Activated T-helper 1 cell treated with anti-CD3 and anti-CD28 coated beads, Interleukin-12 subunit alpha, Interleukin-12 subunit beta, Interleukin-2, Interleukin-4 antibody, amounts not matched to agents 30 ng/mL and 10 ng/mL and 1 ng/mL, durations not matched to agents 14 hours and 24 hours and 36 hours (primary cell): ENCODE measurements around the gene IL23R. TPM values are rescaled to one million over a fixed set of nuclear protein-coding genes. Genes with fewer than 3 reads are reported as not detected.

Experiments
- DNase-seq: peaks from one replicate; pipeline ENCODE4 v3.0.0; 2021; ENCODE audit warnings: low spot score
- H3K27ac Mint-ChIP-seq: one replicate; pipeline ENCODE4 v1.8.0; 2021; ENCODE audit warnings: mild to moderate bottlenecking, mixed read lengths
- H3K27me3 Mint-ChIP-seq: one replicate; pipeline ENCODE4 v1.8.0; 2022; ENCODE audit warnings: mild to moderate bottlenecking, moderate library complexity, mixed read lengths; ENCODE audit not compliant: insufficient read depth
- H3K36me3 Mint-ChIP-seq: one replicate; pipeline ENCODE4 v1.8.0; 2021; ENCODE audit warnings: low read depth, mixed read lengths
- H3K4me1 Mint-ChIP-seq: one replicate; pipeline ENCODE4 v1.8.0; 2021; ENCODE audit warnings: low read depth, mixed read lengths
- H3K4me3 Mint-ChIP-seq: one replicate; pipeline ENCODE4 v1.8.0; 2021; ENCODE audit warnings: mild to moderate bottlenecking, moderate library complexity, mixed read lengths
- H3K9me3 Mint-ChIP-seq: one replicate; pipeline ENCODE4 v1.8.0; 2021; ENCODE audit warnings: mixed read lengths
- intact Hi-C: fragments of 100-400 bp; cut with micrococcal nuclease; formaldehyde crosslinking; loops from one replicate; pipeline ENCODE4 v1.15.1; 2024
- total RNA-seq: library from RNA; stranded (reverse); gene quantifications from 2 replicates; pipeline ENCODE4 v1.2.3, GENCODE V29; 2022

Gene IL23R
- total RNA-seq, 1 donor from 2014 or later, result 13.3 TPM

- H3K27me3 Mint-ChIP-seq, result no peaks in the 10 kb centered on the region
- intact Hi-C loops, result no loop called here
These were observed 60.9 kb downstream of the IL23R start for GRCh38 chr1:67227196-67227595.

GRCh38 chr1:67228791-67229190 lies 62.5 kb downstream of the IL23R start:
- Mint-ChIP-seq H3K27me3 (no peaks in the 10 kb centered on the region), H3K27ac (no peak overlapping the region), H3K36me3 (peaks cover 13% of the 10 kb centered on the region), H3K9me3 (peaks cover 8% of the 10 kb centered on the region), H3K4me1 (peaks cover 23% of the 10 kb centered on the region), H3K4me3 (no peak overlapping the region)
- intact Hi-C loops, result no loop called here
- no peak for DNase-seq

More at GRCh38 chr1:67227196-67227595, 60.9 kb downstream of the IL23R start:
- H3K4me3 Mint-ChIP-seq, result no peak overlapping the region
- peaks cover 8% of the 10 kb centered on the region for H3K9me3 Mint-ChIP-seq
- no peak for DNase-seq
- no peak overlapping the region for H3K27ac Mint-ChIP-seq
- peaks cover 19% of the 10 kb centered on the region for H3K4me1 Mint-ChIP-seq
- H3K36me3 Mint-ChIP-seq, result peaks cover 18% of the 10 kb centered on the region

- Mint-ChIP-seq H3K27me3 (no peaks in the 10 kb centered on the region), H3K4me3 (no peak overlapping the region), H3K27ac (no peak overlapping the region), H3K4me1 (peaks cover 35% of the 10 kb centered on the region), H3K36me3 (peaks cover 13% of the 10 kb centered on the region), H3K9me3 (peaks cover 8% of the 10 kb centered on the region)
- intact Hi-C loops, result no loop called here
- DNase-seq, result no peak
These were observed 64.3 kb downstream of the IL23R start for GRCh38 chr1:67230539-67230938.

DNA sequence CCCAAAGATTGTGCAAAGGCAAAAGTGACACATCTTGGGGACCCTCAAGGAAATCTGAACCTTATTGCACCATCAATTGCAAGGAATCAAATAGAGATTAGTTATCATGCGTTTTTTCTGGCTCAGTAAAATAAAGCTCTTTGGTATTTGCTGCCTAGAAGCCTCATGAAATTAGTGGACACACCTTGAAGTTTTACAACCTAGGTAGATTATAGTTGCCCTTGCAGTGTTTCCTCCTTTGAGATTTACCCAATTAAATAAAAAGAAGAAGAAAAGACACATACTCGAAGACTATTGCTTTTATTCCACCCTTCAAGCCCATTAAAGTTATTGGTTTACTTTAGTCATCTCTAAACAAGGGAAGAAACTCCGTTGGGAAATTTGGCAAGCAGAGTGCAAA lies 70.0 kb downstream of the IL23R start:
- intact Hi-C loops, result no loop called here
- peaks cover 23% of the 10 kb centered on the region for H3K36me3 Mint-ChIP-seq
- H3K27me3 Mint-ChIP-seq, result no peaks in the 10 kb centered on the region
- peaks cover 5% of the 10 kb centered on the region for H3K9me3 Mint-ChIP-seq
- H3K4me3 Mint-ChIP-seq, result no peak overlapping the region
- no peak for DNase-seq
- H3K4me1 Mint-ChIP-seq, result peaks cover 53% of the 10 kb centered on the region
- H3K27ac Mint-ChIP-seq, result no peak overlapping the region

- Mint-ChIP-seq H3K27ac (peak overlapping the region; percentile 77), H3K9me3 (peaks cover 19% of the 10 kb centered on the region), H3K27me3 (no peaks in the 10 kb centered on the region), H3K36me3 (peaks cover 40% of the 10 kb centered on the region), H3K4me1 (peaks cover 48% of the 10 kb centered on the region), H3K4me3 (no peak overlapping the region)
- intact Hi-C loops, result no loop called here
- DNase-seq, result no peak
These were observed 73.5 kb downstream of the IL23R start for GRCh38 chr1:67239738-67240137.

DNA sequence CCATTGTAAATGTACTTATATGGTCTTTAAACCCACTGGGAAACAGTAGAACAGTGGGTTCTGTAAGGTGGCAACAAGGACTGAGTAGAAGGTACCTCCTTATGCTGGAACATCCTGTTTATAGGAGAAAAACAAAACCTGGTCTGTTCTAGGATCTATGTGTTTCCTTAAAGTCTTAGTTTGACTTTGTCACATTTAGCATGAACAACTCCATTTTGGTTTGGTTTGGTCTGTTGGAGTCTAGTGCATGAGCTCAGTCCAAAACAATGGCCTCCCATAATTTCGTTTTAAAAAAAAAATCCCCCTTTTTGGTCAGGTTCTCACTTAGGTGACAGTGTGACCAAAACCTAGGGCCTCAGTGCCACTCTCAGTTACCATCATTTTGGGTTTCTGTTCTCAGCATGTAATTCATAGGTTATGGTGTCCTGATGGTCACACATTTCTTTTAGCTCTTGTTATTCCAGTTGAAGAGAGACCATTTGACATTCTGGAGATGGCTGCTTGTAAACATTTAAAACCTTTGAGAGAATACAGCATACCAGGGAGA lies 75.0 kb downstream of the IL23R start:
- H3K9me3 Mint-ChIP-seq, result peaks cover 31% of the 10 kb centered on the region
- H3K36me3 Mint-ChIP-seq, result peaks cover 49% of the 10 kb centered on the region
- no peak for DNase-seq
- no peak overlapping the region for H3K4me3 Mint-ChIP-seq
- intact Hi-C loops, result no loop called here
- H3K4me1 Mint-ChIP-seq, result peaks cover 34% of the 10 kb centered on the region
- H3K27me3 Mint-ChIP-seq, result no peaks in the 10 kb centered on the region
- H3K27ac Mint-ChIP-seq, result peak overlapping the region; percentile 53

DNA sequence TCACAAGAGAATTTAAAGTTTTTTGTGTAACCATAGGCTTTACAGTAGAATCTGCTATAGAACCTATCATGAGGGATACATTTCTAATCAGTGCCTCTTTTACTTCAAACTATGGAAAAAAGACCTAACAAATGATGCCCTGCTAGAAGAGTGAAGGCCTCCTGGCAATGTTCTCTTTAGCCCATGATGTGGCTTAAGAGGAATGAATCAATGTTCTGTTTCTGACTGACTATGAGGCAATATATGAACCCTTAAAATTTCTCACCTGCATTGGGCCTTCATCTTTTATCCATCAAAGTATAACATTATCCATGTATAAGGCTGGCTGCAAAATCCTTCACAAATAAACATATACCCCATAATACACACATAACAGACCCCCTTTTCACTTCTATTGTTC lies 75.8 kb downstream of the IL23R start:
- Mint-ChIP-seq H3K4me3 (no peak overlapping the region), H3K36me3 (peaks cover 55% of the 10 kb centered on the region)
- intact Hi-C loops, result no loop called here

GRCh38 chr1:67250051-67250653 lies 83.9 kb downstream of the IL23R start:
- intact Hi-C loops, result no loop called here
- no peak overlapping the region for H3K4me3 Mint-ChIP-seq
- peaks cover 51% of the 10 kb centered on the region for H3K9me3 Mint-ChIP-seq
- H3K27me3 Mint-ChIP-seq, result no peaks in the 10 kb centered on the region
- H3K27ac Mint-ChIP-seq, result no peak overlapping the region
- peaks cover 51% of the 10 kb centered on the region for H3K36me3 Mint-ChIP-seq
- no peak for DNase-seq
- H3K4me1 Mint-ChIP-seq, result no peaks in the 10 kb centered on the region

More for the DNA sequence above, 75.8 kb downstream of the IL23R start:
- H3K27me3 Mint-ChIP-seq, result no peaks in the 10 kb centered on the region
- peaks cover 30% of the 10 kb centered on the region for H3K4me1 Mint-ChIP-seq
- peaks cover 33% of the 10 kb centered on the region for H3K9me3 Mint-ChIP-seq
- H3K27ac Mint-ChIP-seq, result peak overlapping the region; percentile 53
- DNase-seq, result no peak

DNA sequence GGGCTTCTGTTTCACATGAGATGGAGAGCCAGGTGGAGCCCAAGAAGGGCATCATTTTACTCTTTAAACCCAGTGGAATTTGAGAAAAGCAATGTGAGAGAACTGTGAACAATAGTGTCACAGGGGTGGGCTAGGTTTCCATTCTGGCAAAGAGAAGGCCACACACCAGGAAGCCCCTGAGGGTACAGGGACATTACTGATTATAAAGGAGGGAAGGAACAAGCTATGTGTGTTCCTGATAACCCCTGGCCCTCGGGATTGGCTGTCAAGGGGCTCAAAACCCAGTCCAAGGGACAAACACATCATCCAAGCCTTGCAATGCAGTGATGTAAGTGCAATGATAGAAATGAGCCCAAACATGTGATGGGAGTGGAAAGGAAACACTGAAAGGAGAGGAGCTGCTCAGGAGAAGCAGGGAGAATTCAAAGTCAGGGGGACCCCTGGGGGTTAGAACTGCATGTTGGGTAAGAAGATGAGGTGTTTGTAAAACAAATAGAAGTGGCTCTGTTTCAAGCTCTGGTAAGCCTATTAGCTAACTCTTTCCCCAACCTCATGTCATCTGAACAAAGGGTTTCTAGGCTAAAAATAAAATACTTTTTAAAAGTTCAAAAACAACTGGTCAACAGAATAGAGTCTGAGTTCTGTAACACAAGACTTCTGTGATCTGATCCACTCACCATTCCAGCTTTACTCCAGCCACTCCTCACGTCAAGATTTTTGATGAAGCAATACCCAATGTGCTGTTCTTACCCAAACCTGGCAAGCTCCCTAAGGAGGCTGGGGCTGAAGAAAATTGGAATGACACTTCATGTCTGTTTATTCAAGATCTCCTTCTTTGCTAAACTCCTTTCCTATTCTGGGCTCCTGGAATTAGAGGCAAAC lies 90.3 kb downstream of the IL23R start:
- no peak overlapping the region for H3K4me3 Mint-ChIP-seq
- peaks cover 33% of the 10 kb centered on the region for H3K36me3 Mint-ChIP-seq
- H3K4me1 Mint-ChIP-seq, result peaks cover 11% of the 10 kb centered on the region
- H3K27ac Mint-ChIP-seq, result peak overlapping the region; percentile 25
- H3K9me3 Mint-ChIP-seq, result peaks cover 12% of the 10 kb centered on the region
- intact Hi-C loops, result no loop called here
- H3K27me3 Mint-ChIP-seq, result no peaks in the 10 kb centered on the region
- no peak for DNase-seq

DNA sequence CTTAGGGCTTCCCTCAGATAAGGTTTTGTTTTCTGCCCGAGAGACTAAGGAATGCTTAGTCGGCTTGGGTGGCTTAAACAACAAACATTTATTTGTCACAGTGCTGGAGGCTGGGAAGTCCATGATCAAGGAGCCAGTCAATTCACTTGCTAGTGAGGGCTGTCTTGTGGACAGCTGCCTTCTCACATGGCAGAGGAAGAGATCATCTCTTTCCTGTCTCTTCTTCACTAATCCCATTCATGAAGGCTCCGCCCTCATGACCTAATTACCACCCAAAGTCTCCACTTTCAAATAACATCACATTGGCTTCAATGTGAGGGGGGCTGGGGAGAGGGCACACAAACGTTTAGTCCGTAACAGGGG lies 90.9 kb downstream of the IL23R start:
- Mint-ChIP-seq H3K4me1 (peaks cover 17% of the 10 kb centered on the region), H3K36me3 (peaks cover 32% of the 10 kb centered on the region), H3K9me3 (peaks cover 12% of the 10 kb centered on the region), H3K27me3 (no peaks in the 10 kb centered on the region), H3K4me3 (no peak overlapping the region), H3K27ac (peak overlapping the region; percentile 25)
- intact Hi-C loops, result no loop called here
- no peak for DNase-seq

DNA sequence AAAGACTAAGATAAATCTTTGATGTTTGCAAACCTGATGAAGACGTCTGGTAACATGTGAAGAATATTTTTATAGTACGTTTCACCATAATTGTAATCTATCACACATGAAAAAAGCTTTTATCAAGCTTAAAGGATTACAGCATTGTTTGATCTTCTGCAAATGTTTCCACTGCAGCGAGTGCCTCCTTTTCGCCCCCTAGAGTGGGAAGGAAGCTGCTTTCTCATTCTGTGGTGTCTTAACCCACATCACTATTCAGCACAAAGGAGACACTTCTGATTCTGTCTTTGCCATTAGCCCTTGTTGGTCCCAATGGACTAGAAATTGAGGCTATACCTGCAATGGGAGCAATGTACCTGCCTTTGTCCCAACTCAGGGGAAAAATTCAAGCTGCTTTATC lies 95.4 kb downstream of the IL23R start:
- DNase-seq, result peak; percentile 38
- Mint-ChIP-seq H3K27ac (peak overlapping the region; percentile 78), H3K36me3 (peaks cover 11% of the 10 kb centered on the region), H3K9me3 (no peaks in the 10 kb centered on the region), H3K27me3 (no peaks in the 10 kb centered on the region), H3K4me3 (no peak overlapping the region), H3K4me1 (peaks cover 47% of the 10 kb centered on the region)
- intact Hi-C loops, result loop anchor here (1.0 kb wide), 1 partner anchor 9 kb away; no protein-coding TSS in a partner anchor

GRCh38 chr1:67262735-67263134 lies 96.5 kb downstream of the IL23R start:
- Mint-ChIP-seq H3K27ac (peak overlapping the region; percentile 3), H3K4me3 (no peak overlapping the region), H3K36me3 (peaks cover 17% of the 10 kb centered on the region), H3K4me1 (peaks cover 56% of the 10 kb centered on the region), H3K9me3 (no peaks in the 10 kb centered on the region), H3K27me3 (no peaks in the 10 kb centered on the region)
- no peak for DNase-seq
- intact Hi-C loops, result loop anchor here (1.0 kb wide), 1 partner anchor 8 kb away; no protein-coding TSS in a partner anchor

DNA sequence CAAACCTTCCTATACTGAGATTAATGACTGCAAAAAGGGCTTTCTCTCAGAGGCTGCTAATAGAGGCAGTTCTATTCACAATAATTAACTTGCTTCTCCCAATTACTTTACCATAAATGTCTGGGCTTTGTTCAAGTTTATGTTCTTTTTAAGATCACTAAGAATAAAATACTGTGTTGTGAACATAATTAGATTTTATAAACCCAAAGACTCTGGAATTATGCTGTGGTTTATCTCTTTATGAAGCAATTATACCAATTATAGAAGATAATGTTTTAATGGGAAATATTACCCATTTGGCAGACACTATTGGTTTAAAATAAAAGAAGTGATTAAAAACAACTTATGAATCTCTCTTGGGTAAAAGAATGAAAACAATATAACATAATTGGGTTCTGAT lies 97.9 kb downstream of the IL23R start:
- Mint-ChIP-seq H3K36me3 (peaks cover 17% of the 10 kb centered on the region), H3K27ac (no peak overlapping the region), H3K9me3 (no peaks in the 10 kb centered on the region), H3K27me3 (no peaks in the 10 kb centered on the region), H3K4me1 (peaks cover 64% of the 10 kb centered on the region), H3K4me3 (no peak overlapping the region)
- intact Hi-C loops, result no loop called here
- DNase-seq, result no peak
